GM12891 (cell line): ENCODE measurements around the gene DPYSL3. TPM values are rescaled to one million over a fixed set of nuclear protein-coding genes. Genes with fewer than 3 reads are reported as not detected.
"Not testable (repeated sequence)": the region's sequence is repeated elsewhere in the genome, so short reads cannot be mapped to it uniquely, and the experiment has no call there.

Experiments used
- DNase-seq: peaks from one replicate; pipeline ENCODE4 v3.0.0; 2011; ENCODE audit warnings: low spot score; ENCODE audit not compliant: insufficient read length
- FAIRE-seq: peaks from 2 replicates; lab custom pipeline; 2011; peaks lifted over from hg19 to GRCh38; lab: Jason Lieb, UNC
- PAX5 ChIP-seq: IDR thresholded peaks from 2 replicates; pipeline ENCODE4 v1.6.1; 2011; ENCODE audit warnings: low read length, moderate library complexity, mild to moderate bottlenecking; ENCODE audit not compliant: insufficient read depth, severe bottlenecking
- POLR2A ChIP-seq: IDR thresholded peaks from 2 replicates; pipeline ENCODE4 v1.6.1; 2011; ENCODE audit warnings: low read depth, low read length, control low read depth
- POLR2AphosphoS5 ChIP-seq: IDR thresholded peaks from 2 replicates; pipeline ENCODE4 v1.6.1; 2011; ENCODE audit warnings: low read depth, low read length, control low read depth
- POU2F2 ChIP-seq: IDR thresholded peaks from 2 replicates; pipeline ENCODE4 v1.6.1; 2011; ENCODE audit warnings: low read depth, mild to moderate bottlenecking, control low read depth, low read length, moderate library complexity
- SPI1 ChIP-seq: IDR thresholded peaks from 2 replicates; pipeline ENCODE4 v1.6.1; 2011; ENCODE audit warnings: low read depth, low read length, control low read depth
- TAF1 ChIP-seq: IDR thresholded peaks from 2 replicates; pipeline ENCODE4 v1.6.1; 2011; ENCODE audit warnings: low read depth, low read length, control low read depth
- polyA plus RNA-seq: library from polyadenylated mRNA; unstranded; fragments of >200 nt; gene quantifications from one replicate; pipeline ENCODE4 v1.2.1, GENCODE V29; 2012; ENCODE audit warnings: low read depth, missing spikeins, inconsistent platforms; ENCODE audit not compliant: missing spikeins

DPYSL3 gene
- 0.12 TPM for polyA plus RNA-seq

DNA sequence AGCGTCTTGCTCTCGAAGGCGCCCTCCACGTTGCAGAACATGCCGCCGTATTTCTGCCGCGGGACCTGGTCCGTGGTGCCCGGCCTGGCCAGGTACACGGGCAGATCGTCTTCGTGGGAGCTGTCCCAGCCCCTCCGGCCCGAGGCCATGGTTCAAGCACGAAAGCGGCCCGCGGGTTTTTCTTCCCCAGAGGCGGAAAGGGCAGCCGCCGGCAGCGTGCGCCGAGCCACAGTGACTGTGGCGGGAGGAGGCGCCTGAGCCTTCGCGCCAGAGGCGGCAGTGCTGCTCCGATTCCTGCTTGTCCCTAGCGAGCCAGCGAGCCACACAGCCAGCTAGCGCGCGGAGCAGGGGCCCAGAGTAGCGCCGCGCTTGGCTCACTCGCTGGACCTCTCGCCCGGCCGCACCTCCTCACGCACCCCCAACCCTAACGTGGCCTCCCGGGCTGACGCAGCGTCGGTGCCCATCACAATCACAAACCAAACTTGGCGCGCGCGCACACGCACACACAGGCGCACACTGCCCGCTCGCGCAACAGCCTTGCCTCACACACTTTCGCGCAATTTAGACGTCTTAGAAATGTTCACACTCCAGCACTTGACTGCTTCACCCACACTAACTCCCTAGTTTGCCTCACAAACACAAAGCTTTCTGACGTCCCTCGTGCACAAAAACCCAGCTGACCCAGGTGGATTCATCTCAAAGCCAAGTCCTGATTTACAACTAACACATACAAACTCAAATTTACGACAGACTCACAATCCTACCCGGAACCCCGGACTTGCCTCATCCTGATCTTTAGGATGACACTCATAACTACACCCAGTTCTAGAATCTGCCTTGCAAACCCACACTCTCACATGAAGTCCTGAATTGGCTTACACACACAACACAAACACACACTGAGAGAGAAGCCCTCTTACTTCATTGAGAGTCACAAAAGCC is at the start of gene DPYSL3:
Gene DPYSL3 (minus strand): TSS at position 359 of the 942 bp plus-strand sequence. CDS start 210 bp downstream, at position 149.
- FAIRE-seq (no peak), DNase-seq (no peak)
- TF ChIP-seq POLR2A: no peak
- TF ChIP-seq TAF1: no peak
- no peak for TF ChIP-seq POLR2AphosphoS5
- TF ChIP-seq PAX5: no peak
- TF ChIP-seq POU2F2: no peak
- no peak for TF ChIP-seq SPI1

DNA sequence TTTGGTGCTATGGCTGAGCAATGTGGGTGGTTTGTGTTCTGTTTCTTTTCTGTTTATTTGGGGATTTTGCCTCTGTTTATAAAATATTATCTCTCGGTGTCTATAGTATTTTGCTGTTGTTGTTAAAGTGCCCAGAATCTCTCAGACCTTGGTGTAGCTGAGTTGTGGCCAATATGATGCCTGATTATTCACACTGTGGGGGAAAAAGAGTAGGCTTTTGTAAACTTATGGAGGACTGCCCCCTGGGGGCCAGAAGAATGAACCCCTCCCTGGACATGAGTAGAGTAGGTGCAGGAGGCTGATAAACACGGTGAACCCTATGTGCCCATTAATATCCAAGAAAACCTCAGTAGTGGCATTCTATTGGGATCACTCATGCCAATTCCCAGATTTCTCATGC is 49.0 kb upstream of the DPYSL3 start:
- DNase-seq (no peak), FAIRE-seq (no peak)
- no peak for TF ChIP-seq PAX5
- no peak for TF ChIP-seq TAF1
- TF ChIP-seq POU2F2: no peak
- no peak for TF ChIP-seq SPI1
- TF ChIP-seq POLR2A: no peak
- no peak for TF ChIP-seq POLR2AphosphoS5

GRCh38 chr5:147557876-147558745 is 48.2 kb upstream of the DPYSL3 start:
- no peak for DNase-seq
- no peak for FAIRE-seq
- TF ChIP-seq POU2F2 (no peak), POLR2AphosphoS5 (no peak), SPI1 (no peak), TAF1 (no peak), PAX5 (no peak), POLR2A (no peak)

- DNase-seq (no peak), FAIRE-seq (no peak)
- TF ChIP-seq POLR2A (no peak), POLR2AphosphoS5 (no peak), PAX5 (no peak), TAF1 (no peak), SPI1 (no peak), POU2F2 (no peak)
Observed at GRCh38 chr5:147555176-147555575, 45.3 kb upstream of the DPYSL3 start.

GRCh38 chr5:147554261-147554817 is 44.5 kb upstream of the DPYSL3 start:
- no peak for TF ChIP-seq POLR2A
- no peak for TF ChIP-seq TAF1
- no peak for TF ChIP-seq PAX5
- TF ChIP-seq POLR2AphosphoS5: no peak
- no peak for TF ChIP-seq POU2F2
- no peak for TF ChIP-seq SPI1
- no peak for DNase-seq
- no peak for FAIRE-seq

- not testable (repeated sequence) for FAIRE-seq, DNase-seq
Observed at GRCh38 chr5:147553817-147554216, 43.9 kb upstream of the DPYSL3 start.

- DNase-seq: no peak
- TF ChIP-seq POLR2AphosphoS5 (no peak), PAX5 (no peak), POLR2A (no peak), POU2F2 (no peak), TAF1 (no peak), SPI1 (no peak)
- no peak for FAIRE-seq
Observed at GRCh38 chr5:147552897-147553296, 43.0 kb upstream of the DPYSL3 start.

- no peak for TF ChIP-seq POLR2A
- TF ChIP-seq POLR2AphosphoS5: no peak
- TF ChIP-seq SPI1: no peak
- TF ChIP-seq PAX5: no peak
- no peak for TF ChIP-seq POU2F2
- no peak for TF ChIP-seq TAF1
- DNase-seq: no peak
- no peak for FAIRE-seq
Observed at GRCh38 chr5:147551677-147552076, 41.8 kb upstream of the DPYSL3 start.

DNA sequence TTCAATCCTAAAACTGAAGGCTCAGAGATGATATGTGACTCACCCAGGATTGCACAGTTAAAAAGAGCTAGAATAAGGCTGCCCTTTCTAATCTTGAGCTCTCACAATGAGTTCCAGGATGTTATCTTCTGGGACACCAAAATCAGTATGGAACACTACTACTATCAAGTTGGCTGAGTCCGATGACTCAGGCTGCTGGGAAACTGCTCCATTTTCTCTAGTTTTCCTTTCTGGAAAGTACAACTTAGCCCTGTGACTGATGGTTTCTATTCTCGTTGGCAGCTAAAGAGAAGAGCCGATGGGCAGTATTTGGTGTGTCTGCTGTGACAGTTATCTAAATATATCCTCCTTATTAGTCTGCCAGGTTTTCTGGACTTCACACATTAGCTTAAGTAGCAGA is 37.9 kb upstream of the DPYSL3 start:
- FAIRE-seq (no peak), DNase-seq (no peak)
- TF ChIP-seq POLR2AphosphoS5 (no peak), TAF1 (no peak), SPI1 (no peak), POLR2A (no peak), POU2F2 (no peak), PAX5 (no peak)
